GM12892 (cell line): Measurements from ENCODE around the gene ADGRA1.

ENCODE experiments used
- POLR2A ChIP-seq: IDR thresholded peaks from 2 replicates; pipeline ENCODE4 v1.6.1; 2011; ENCODE audit warnings: low read depth, low read length, control low read depth
- POLR2AphosphoS5 ChIP-seq: IDR thresholded peaks from 2 replicates; pipeline ENCODE4 v1.6.1; 2011; ENCODE audit warnings: low read depth, low read length, control low read depth
- TAF1 ChIP-seq: IDR thresholded peaks from 2 replicates; pipeline ENCODE4 v1.6.1; 2011; ENCODE audit warnings: low read depth, mild to moderate bottlenecking, control low read depth, low read length, borderline replicate concordance

- TF ChIP-seq POLR2AphosphoS5 (no peak), POLR2A (no peak), TAF1 (no peak)
Observed at GRCh38 chr10:133096616-133097269, 9.0 kb downstream of the ADGRA1 start.
